HG02885 (cell line): ENCODE results near the gene ZNF574.
A peak's percentile ranks its signal among the peaks of the same experiment; 100 is the strongest.

Experiments
- ATAC-seq: cut with Tn5 transposase; IDR thresholded peaks from one replicate; pipeline ENCODE4 v1.9.1; 2021; ENCODE audit warnings: mild to moderate bottlenecking; ENCODE audit not compliant: unreplicated experiment, poor library complexity

Gene ZNF574

GRCh38 chr19:42121036-42121621 lies 45.2 kb downstream of the ZNF574 start:
- ATAC-seq: no peak

- no peak for ATAC-seq
These were observed 45.7 kb downstream of the ZNF574 start for GRCh38 chr19:42121656-42122069.

GRCh38 chr19:42122691-42123607 lies 47.0 kb downstream of the ZNF574 start:
- peak; percentile 54 for ATAC-seq

GRCh38 chr19:42123765-42124164 lies 47.8 kb downstream of the ZNF574 start:
- ATAC-seq: no peak

- ATAC-seq: no peak
These were observed 48.5 kb downstream of the ZNF574 start for GRCh38 chr19:42124386-42124901.

GRCh38 chr19:42125536-42125935 lies 49.6 kb downstream of the ZNF574 start:
- no peak for ATAC-seq

- ATAC-seq: no peak
These were observed 50.6 kb downstream of the ZNF574 start for GRCh38 chr19:42126574-42126973.

GRCh38 chr19:42129399-42130253 lies 53.7 kb downstream of the ZNF574 start:
- ATAC-seq: peak; percentile 57

- ATAC-seq: no peak
These were observed 54.2 kb downstream of the ZNF574 start for GRCh38 chr19:42130254-42130573.
